Measurements from ENCODE around the gene COG4. TPM values are rescaled to one million over a fixed set of nuclear protein-coding genes. Genes with fewer than 3 reads are reported as not detected.

The COG4 gene
- total RNA-seq, 2 donors from 2014 or later = 23.1 to 43.8 TPM

DNA sequence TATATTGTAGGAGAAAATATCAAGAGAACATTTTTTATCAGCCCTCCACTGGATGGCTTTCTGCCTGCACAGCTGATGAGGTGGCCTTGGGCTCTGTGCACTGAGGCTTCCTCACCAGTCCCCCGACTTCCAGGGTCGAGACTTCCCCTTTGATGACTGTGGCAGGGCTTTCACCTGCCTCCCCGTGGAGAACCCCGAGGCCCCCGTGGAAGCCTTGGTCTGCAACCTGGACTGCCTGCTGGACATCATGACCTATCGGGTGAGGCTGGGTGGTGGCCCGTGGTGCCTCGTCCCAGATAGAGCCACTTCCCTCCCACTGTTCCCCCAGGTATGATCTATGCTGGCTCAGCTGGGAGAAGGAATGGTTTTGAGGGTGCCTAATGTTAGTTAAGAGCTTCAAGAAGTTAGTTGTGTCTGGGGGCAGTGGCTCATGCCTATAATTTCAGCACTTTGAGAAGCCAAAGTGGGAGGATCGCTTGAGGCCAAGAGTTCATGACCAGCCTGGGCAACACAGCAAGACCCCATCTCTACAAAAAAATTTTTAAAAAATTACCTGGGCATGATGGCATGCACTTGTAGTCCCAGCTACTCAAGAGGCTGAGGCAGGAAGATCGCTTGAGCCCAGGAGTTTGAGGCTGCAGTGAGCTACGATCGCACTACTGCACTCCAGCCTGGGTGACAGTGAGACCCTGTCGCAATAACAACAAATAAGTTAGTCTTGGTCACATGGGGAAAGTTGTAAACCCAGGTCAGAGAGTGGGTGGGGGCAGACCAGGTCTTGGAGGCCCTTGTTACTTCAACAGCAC is 57.2 kb downstream of the COG4 start:
- peaks cover 0 to 11% of the 10 kb centered on the region in 2 donors for H3K36me3 ChIP-seq (replicated peaks in 1 of 2; ENCODE audit: insufficient read depth in 1 of 2, low read depth in 2 of 2)
- intact Hi-C loops (cut with DNase I) = no loop called here
- ATAC-seq (no peak), DNase-seq (no peak)
- 86 to 94% methylated on average over 13 of the region's 13 CpGs for WGBS, 2 donors
- H3K9me3 ChIP-seq = no peaks in the 10 kb centered on the region
- H3K4me3 ChIP-seq = no peak overlapping the region
- no peak overlapping the region for H3K27ac ChIP-seq
- no peak for TF ChIP-seq POLR2A (IDR thresholded peaks at IDR 0.05)
- TF ChIP-seq, protein P1, sequence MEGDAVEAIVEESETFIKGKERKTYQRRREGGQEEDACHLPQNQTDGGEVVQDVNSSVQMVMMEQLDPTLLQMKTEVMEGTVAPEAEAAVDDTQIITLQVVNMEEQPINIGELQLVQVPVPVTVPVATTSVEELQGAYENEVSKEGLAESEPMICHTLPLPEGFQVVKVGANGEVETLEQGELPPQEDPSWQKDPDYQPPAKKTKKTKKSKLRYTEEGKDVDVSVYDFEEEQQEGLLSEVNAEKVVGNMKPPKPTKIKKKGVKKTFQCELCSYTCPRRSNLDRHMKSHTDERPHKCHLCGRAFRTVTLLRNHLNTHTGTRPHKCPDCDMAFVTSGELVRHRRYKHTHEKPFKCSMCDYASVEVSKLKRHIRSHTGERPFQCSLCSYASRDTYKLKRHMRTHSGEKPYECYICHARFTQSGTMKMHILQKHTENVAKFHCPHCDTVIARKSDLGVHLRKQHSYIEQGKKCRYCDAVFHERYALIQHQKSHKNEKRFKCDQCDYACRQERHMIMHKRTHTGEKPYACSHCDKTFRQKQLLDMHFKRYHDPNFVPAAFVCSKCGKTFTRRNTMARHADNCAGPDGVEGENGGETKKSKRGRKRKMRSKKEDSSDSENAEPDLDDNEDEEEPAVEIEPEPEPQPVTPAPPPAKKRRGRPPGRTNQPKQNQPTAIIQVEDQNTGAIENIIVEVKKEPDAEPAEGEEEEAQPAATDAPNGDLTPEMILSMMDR (IDR thresholded peaks at IDR 0.05) = no peak
- H3K27me3 ChIP-seq = no peaks in the 10 kb centered on the region
- H3K4me1 ChIP-seq = no peaks in the 10 kb centered on the region

GRCh38 chr16:70463235-70463634 is 60.1 kb downstream of the COG4 start:
- TF ChIP-seq POLR2A (IDR thresholded peaks at IDR 0.05) = no peak
- TF ChIP-seq, protein P1 (IDR thresholded peaks at IDR 0.05) = no peak
- ATAC-seq (no peak), DNase-seq (no peak)
- Histone ChIP-seq H3K36me3 (replicated peaks in 1 of 2; ENCODE audit: insufficient read depth in 1 of 2, low read depth in 2 of 2) (peaks cover 0 to 11% of the 10 kb centered on the region in 2 donors), H3K4me1 (peaks cover 3% of the 10 kb centered on the region), H3K4me3 (no peak overlapping the region), H3K27me3 (no peaks in the 10 kb centered on the region), H3K9me3 (no peaks in the 10 kb centered on the region), H3K27ac (no peak overlapping the region)
- intact Hi-C loops (cut with DNase I) = no loop called here
- 92 to 100% methylated on average over 2 of the region's 2 CpGs for WGBS, 2 donors

GRCh38 chr16:70460737-70461261 is 62.6 kb downstream of the COG4 start:
- DNase-seq (no peak), ATAC-seq (peak; percentile 24)
- Histone ChIP-seq H3K27ac (no peak overlapping the region), H3K27me3 (no peaks in the 10 kb centered on the region), H3K9me3 (no peaks in the 10 kb centered on the region), H3K36me3 (replicated peaks in 1 of 2; ENCODE audit: insufficient read depth in 1 of 2, low read depth in 2 of 2) (peaks cover 0 to 11% of the 10 kb centered on the region in 2 donors), H3K4me1 (peaks cover 15% of the 10 kb centered on the region), H3K4me3 (no peak overlapping the region)
- TF ChIP-seq POLR2A (IDR thresholded peaks at IDR 0.05) = no peak
- TF ChIP-seq, protein P1 (IDR thresholded peaks at IDR 0.05) = no peak
- WGBS, 2 donors = 60 to 72% methylated on average over 2 to 8 of the region's 8 CpGs
- intact Hi-C loops (cut with DNase I) = no loop called here

DNA sequence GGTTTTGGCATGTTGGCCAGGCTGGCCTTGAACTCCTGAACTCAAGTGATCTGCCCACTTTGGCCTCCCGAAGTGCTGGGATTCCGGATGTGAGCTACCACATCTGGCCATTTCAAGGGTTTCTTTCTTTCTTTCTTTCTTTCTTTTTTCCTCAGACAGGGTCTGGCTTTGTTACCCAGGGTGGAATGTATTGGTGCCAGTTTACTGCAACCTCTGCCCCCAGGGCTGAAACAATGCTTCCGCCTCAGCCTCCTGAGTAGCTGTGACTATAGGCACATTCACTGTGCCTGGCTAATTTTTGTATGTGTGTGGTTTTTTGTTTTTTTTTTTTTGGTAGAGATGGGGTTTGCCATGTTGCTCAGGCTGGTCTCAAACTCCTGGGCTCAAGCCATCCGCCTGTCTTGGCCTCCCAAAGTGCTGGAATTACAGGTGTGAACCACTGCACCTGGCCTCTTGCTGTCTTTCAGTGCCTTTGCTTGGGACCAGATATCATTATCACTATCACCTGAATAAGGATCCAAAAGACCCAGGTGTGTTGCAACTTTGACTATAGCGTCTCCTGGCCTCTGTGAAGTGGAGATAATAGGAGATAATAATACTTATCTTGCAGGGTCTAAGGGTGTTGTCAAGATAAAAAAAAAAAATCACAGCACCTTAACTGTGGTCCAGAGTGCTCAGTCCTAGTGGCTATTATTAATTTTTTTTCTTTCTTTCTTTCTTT is 65.7 kb downstream of the COG4 start:
- intact Hi-C loops (cut with DNase I) = no loop called here
- 65 to 68% methylated on average over 5 of the region's 5 CpGs for WGBS, 2 donors
- no peaks in the 10 kb centered on the region for H3K36me3 ChIP-seq (replicated peaks in 1 of 2; ENCODE audit: insufficient read depth in 1 of 2, low read depth in 2 of 2)
- no peak overlapping the region for H3K27ac ChIP-seq
- no peaks in the 10 kb centered on the region for H3K9me3 ChIP-seq
- ATAC-seq (no peak), DNase-seq (peak in 1 of 4 donors; percentile 39)
- H3K27me3 ChIP-seq = no peaks in the 10 kb centered on the region
- no peak for TF ChIP-seq POLR2A (IDR thresholded peaks at IDR 0.05)
- TF ChIP-seq, protein P1 (IDR thresholded peaks at IDR 0.05) = no peak
- H3K4me3 ChIP-seq = no peak overlapping the region
- peaks cover 30% of the 10 kb centered on the region for H3K4me1 ChIP-seq

Measured in body of pancreas (tissue), 4 donors.